Parathyroid adenoma (tissue), 2 donors: ENCODE measurements around the gene GNPDA1.

Source experiments
- H2AFZ ChIP-seq: fragments of 300-600 bp; sonication (generic); one replicate; pipeline ENCODE4 v1.7.0; 2017; ENCODE audit warnings: antibody characterized with exemption, mild to moderate bottlenecking
- H3K27ac ChIP-seq: fragments of 300-600 bp; sonication (generic); one replicate; pipeline ENCODE4 v1.7.0; 2017
- H3K27me3 ChIP-seq: fragments of 300-600 bp; sonication (generic); one replicate; pipeline ENCODE4 v1.7.0; 2017; ENCODE audit warnings: low read length; ENCODE audit not compliant: control insufficient read depth, insufficient read depth
- H3K36me3 ChIP-seq: fragments of 300-600 bp; sonication (generic); one replicate; pipeline ENCODE4 v1.7.0; 2017; ENCODE audit warnings: low read length; ENCODE audit not compliant: control insufficient read depth, insufficient read depth
- H3K4me1 ChIP-seq: fragments of 300-600 bp; sonication (generic); one replicate; pipeline ENCODE4 v1.7.0; 2017; ENCODE audit warnings: control low read depth
- H3K4me2 ChIP-seq: fragments of 300-600 bp; sonication (generic); one replicate; pipeline ENCODE4 v1.7.0; 2017; ENCODE audit warnings: low read length
- H3K4me3 ChIP-seq: fragments of 300-600 bp; sonication (generic); one replicate; pipeline ENCODE4 v1.7.0; 2017; ENCODE audit warnings: low read depth, low read length
- H3K79me2 ChIP-seq: fragments of 300-600 bp; sonication (generic); one replicate; pipeline ENCODE4 v1.7.0; 2017; ENCODE audit warnings: control low read depth
- H3K9ac ChIP-seq: fragments of 300-600 bp; sonication (generic); one replicate; pipeline ENCODE4 v1.7.0; 2017; ENCODE audit warnings: mild to moderate bottlenecking
- H3K9me3 ChIP-seq: fragments of 300-600 bp; sonication (generic); one replicate; pipeline ENCODE4 v1.7.0; 2017; ENCODE audit warnings: low read length; ENCODE audit not compliant: control insufficient read depth
- TF ChIP-seq, protein P1 (sequence below): fragments of 300-600 bp; sonication (generic); IDR thresholded peaks from one replicate; pipeline ENCODE4 v1.7.0; 2017; ENCODE audit warnings: antibody characterized with exemption, mild to moderate bottlenecking
- donor health status: primary hyperparathyroidism.

The GNPDA1 gene

DNA sequence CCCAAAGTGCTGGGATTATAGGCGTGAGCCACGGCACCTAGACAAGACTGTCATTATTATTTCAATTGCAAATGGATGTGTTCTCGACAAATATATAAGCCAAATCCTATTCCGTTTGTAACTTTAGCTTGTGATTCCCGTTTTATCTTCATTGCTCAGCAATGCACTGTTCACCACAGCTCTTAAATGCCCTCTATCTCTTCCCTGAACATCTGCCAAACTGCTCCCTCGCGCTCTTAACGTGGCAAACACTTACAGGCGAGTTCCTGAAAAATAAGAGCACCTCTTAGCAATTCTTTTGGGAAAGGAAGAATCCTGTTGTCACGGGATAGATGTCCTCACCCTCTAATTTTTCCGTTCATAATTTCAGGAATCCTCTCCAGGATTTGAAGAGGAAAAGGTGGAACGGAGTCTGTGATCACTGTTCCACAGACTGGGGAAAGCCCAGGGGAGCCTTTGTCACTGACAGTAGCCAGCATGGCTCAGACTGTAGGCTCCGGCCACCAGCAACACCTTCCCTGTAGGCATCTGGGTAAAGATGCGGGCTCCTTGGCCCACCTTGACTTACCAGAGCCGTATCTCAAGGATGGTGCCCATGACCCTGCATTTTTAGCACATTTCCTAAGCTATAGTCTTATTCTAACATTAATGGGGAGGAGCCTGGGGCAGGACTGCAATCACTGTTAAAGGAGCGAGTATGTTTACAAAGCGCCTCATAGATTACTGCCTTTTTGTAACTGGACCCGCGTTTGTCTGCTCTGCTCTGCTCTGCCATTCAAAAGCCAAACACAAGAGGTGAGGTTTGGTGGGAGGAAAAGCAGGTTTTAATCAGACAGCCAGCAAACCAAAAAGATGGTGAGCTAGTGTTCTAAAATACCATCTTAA is 20.2 kb upstream of the GNPDA1 start:
- no peak overlapping the region for H3K4me3 ChIP-seq
- no peaks in the 10 kb centered on the region for H3K9me3 ChIP-seq
- no peak overlapping the region for H2AFZ ChIP-seq
- no peak overlapping the region for H3K9ac ChIP-seq
- H3K4me2 ChIP-seq = no peak overlapping the region
- H3K4me1 ChIP-seq = no peaks in the 10 kb centered on the region
- H3K27me3 ChIP-seq = no peaks in the 10 kb centered on the region
- H3K27ac ChIP-seq = no peak overlapping the region
- no peaks in the 10 kb centered on the region for H3K79me2 ChIP-seq
- TF ChIP-seq, protein P1, sequence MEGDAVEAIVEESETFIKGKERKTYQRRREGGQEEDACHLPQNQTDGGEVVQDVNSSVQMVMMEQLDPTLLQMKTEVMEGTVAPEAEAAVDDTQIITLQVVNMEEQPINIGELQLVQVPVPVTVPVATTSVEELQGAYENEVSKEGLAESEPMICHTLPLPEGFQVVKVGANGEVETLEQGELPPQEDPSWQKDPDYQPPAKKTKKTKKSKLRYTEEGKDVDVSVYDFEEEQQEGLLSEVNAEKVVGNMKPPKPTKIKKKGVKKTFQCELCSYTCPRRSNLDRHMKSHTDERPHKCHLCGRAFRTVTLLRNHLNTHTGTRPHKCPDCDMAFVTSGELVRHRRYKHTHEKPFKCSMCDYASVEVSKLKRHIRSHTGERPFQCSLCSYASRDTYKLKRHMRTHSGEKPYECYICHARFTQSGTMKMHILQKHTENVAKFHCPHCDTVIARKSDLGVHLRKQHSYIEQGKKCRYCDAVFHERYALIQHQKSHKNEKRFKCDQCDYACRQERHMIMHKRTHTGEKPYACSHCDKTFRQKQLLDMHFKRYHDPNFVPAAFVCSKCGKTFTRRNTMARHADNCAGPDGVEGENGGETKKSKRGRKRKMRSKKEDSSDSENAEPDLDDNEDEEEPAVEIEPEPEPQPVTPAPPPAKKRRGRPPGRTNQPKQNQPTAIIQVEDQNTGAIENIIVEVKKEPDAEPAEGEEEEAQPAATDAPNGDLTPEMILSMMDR = no peak
- H3K36me3 ChIP-seq = no peaks in the 10 kb centered on the region

DNA sequence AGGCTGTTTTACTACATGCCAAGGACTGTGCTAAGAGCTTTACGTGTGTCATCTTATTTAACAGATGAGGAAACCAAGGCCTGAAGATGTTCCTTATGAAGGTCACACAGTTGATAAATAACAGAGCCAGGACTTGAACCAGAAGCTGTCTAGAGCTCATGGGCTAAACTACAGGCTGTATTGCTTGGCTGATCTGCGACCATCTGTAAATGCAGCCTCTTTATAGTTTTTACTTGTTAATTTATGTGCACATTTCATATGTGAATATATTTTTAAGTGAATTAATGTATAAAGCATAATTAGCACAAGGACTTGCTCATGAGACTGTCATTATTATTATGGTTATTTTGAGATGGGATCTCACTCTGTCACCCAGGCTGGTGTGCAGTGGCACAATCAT is 19.3 kb upstream of the GNPDA1 start:
- no peaks in the 10 kb centered on the region for H3K36me3 ChIP-seq
- no peaks in the 10 kb centered on the region for H3K9me3 ChIP-seq
- TF ChIP-seq, protein P1 = no peak
- no peak overlapping the region for H3K4me3 ChIP-seq
- no peaks in the 10 kb centered on the region for H3K27me3 ChIP-seq
- no peaks in the 10 kb centered on the region for H3K4me1 ChIP-seq
- H2AFZ ChIP-seq = no peak overlapping the region
- no peaks in the 10 kb centered on the region for H3K79me2 ChIP-seq
- H3K9ac ChIP-seq = no peak overlapping the region
- H3K27ac ChIP-seq = no peak overlapping the region
- H3K4me2 ChIP-seq = no peak overlapping the region

DNA sequence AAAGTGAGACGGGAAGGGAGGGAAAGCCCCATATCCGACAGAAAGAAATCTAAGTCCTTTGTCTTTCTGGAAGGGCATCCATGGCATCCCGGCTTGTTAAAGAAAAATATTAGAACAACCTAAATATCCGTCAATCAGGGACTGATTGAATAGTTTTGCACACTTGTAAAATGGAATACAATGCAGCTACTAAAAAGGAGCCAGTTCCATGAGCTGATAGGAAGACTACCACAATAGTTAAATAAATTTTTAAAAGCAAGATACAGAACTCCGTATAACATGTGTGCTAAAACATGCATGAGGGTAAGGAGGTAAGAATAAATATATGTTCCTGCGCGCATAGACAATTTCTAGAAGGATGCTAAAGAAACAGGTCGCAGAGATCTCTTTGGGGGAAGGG is 12.8 kb upstream of the GNPDA1 start:
- Histone ChIP-seq H3K79me2 (no peaks in the 10 kb centered on the region), H3K27ac (peak overlapping the region; percentile 93), H3K36me3 (no peaks in the 10 kb centered on the region), H3K4me3 (peak overlapping the region; percentile 51), H3K9me3 (no peaks in the 10 kb centered on the region), H3K4me2 (no peak overlapping the region), H3K4me1 (peaks cover 5% of the 10 kb centered on the region), H2AFZ (peak overlapping the region; percentile 97), H3K9ac (no peak overlapping the region), H3K27me3 (no peaks in the 10 kb centered on the region)
- TF ChIP-seq, protein P1 = no peak

DNA sequence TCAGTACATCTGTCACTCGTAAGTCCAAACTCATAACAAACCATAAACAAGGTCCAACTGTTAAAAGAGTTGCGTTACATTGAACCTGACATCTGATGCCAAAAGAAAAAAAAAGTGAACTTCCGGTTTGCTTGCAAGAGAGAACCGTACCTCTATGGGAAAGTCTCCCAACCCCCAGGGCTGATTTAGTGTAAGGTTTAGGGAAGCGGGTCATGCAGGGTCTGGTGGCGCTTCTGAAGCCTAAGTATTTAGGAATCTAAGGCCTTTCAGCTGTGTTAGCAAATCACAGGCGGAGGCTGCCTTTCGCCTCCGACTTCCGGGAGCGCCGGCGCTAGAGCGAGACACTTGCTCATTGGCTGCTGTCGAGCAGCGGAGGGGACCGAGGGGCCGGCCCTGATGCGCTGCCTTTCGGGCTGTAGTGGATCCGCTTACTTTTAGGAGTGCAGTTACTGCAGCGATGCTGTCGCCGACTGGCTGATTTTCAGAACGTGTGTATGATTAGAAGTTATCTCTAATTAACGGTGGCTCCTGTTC is 12.0 kb upstream of the GNPDA1 start:
- no peak overlapping the region for H3K9ac ChIP-seq
- no peaks in the 10 kb centered on the region for H3K9me3 ChIP-seq
- H3K4me1 ChIP-seq = peaks cover 5% of the 10 kb centered on the region
- no peaks in the 10 kb centered on the region for H3K36me3 ChIP-seq
- peak overlapping the region; percentile 97 for H2AFZ ChIP-seq
- H3K79me2 ChIP-seq = no peaks in the 10 kb centered on the region
- no peaks in the 10 kb centered on the region for H3K27me3 ChIP-seq
- peak overlapping the region; percentile 51 for H3K4me3 ChIP-seq
- peak overlapping the region; percentile 43 for H3K4me2 ChIP-seq
- H3K27ac ChIP-seq = peak overlapping the region; percentile 93
- TF ChIP-seq, protein P1 = no peak
